Right lobe of liver (tissue), 6 donors: ENCODE results near the gene UCHL3. TPM values are rescaled to one million over a fixed set of nuclear protein-coding genes. Genes with fewer than 3 reads are reported as not detected.
"Not testable (repeated sequence)": the region's sequence is repeated elsewhere in the genome, so short reads cannot be mapped to it uniquely, and the experiment has no call there.

Experiments
- ATAC-seq, 4 donors: fragments of 200-7000 bp; cut with Tn5 transposase; one replicate each; pipeline ENCODE4 v1.9.1; 2020; ENCODE audit warnings: mild to moderate bottlenecking in 4 of 4, moderate library complexity in 4 of 4
- DNase-seq, 3 donors: peaks; one replicate each; pipeline ENCODE4 v3.0.0-alpha.2; 2020
- H3K27ac ChIP-seq, 3 donors: fragments of 200-600 bp; one replicate each; pipeline ENCODE4 v1.8.0; 2022
- H3K27me3 ChIP-seq, 2 donors: fragments of 200-600 bp; one replicate each; pipeline ENCODE4 v1.8.0; 2022
- H3K36me3 ChIP-seq, 4 donors: fragments of 200-600 bp; sonication (generic) in 1 of 4; one replicate each; pipeline versions ENCODE4 v1.5.1 to v1.8.0; 2017 to 2022; ENCODE audit warnings: control low read depth in 1 of 4
- H3K4me1 ChIP-seq, 4 donors: fragments of 200-600 bp; sonication (generic) in 1 of 4; one replicate each; pipeline versions ENCODE4 v1.5.1 to v1.8.0; 2017 to 2022; ENCODE audit warnings: control low read depth in 1 of 4
- H3K4me3 ChIP-seq, 3 donors: fragments of 200-600 bp; one replicate each; pipeline ENCODE4 v1.8.0; 2022
- H3K9me3 ChIP-seq, 4 donors: fragments of 200-600 bp; sonication (generic) in 1 of 4; one replicate each; pipeline versions ENCODE4 v1.5.1 to v1.8.0; 2017 to 2022; ENCODE audit warnings: control low read depth in 1 of 4
- POLR2A ChIP-seq: fragments of 450-650 bp; IDR thresholded peaks from one replicate; pipeline ENCODE4 v1.6.1; 2017; ENCODE audit warnings: antibody characterized with exemption, mild to moderate bottlenecking
- WGBS: methylation state at CpG from one replicate; pipeline ENCODE4 v1.1.6; 2018; ENCODE audit warnings: low coverage, low lambda C conversion rate; ENCODE audit not compliant: insufficient coverage; ENCODE audit errors: missing lambda C conversion rate; 5-methylcytosine and 5-hydroxymethylcytosine counted together
- intact Hi-C, 2 donors: fragments of 100-400 bp; cut with DNase I; formaldehyde crosslinking; loops; one replicate each; pipeline versions ENCODE4 v1.11.2 to v1.14.1; 2022
- total RNA-seq, 6 experiments: library from RNA; depleted of rRNA in 2 of 6; stranded (reverse); fragments of >200 nt in 2 of 6; fragmentation: NEBNext Ultra II Directional in 3 of 6; extraction: Animal tissue kit (Norgen Biotek cat#: 25700) in 3 of 6; gene quantifications; one replicate each; pipeline versions ENCODE4 v1.1.0 to v1.2.4, GENCODE V29; 2016 to 2023
- TF ChIP-seq, protein P1 (sequence below), 4 donors: fragments of 200-600 bp in 3 of 4; fragments of 450-650 bp in 1 of 4; IDR thresholded peaks; one replicate each; pipeline versions ENCODE4 v1.5.1 to v1.8.0; 2016 to 2022; ENCODE audit warnings: antibody characterized with exemption in 4 of 4, mild to moderate bottlenecking in 2 of 4
- donor health status: DM: no; HTN: yes; CAD: no.
- donor health status: DM: no; HTN: no; CAD: no.
- donor health status: DM: no; HTN: no; CAD: no.
- donor health status: DM: no; HTN: yes; CAD: no.
- donor health status: DM: no; HTN: yes; CAD: no.

UCHL3 gene
- total RNA-seq, 6 experiments from 2014 or later = 14.8 to 33.9 (median 21.9) TPM

- no peak for DNase-seq
- Histone ChIP-seq H3K27me3 (no peaks in the 10 kb centered on the region), H3K27ac (no peak overlapping the region), H3K4me3 (no peak overlapping the region), H3K36me3 (no peaks in the 10 kb centered on the region), H3K4me1 (peaks cover 0 to 3% (median 0%) of the 10 kb centered on the region in 4 donors), H3K9me3 (no peaks in the 10 kb centered on the region)
- TF ChIP-seq, protein P1, sequence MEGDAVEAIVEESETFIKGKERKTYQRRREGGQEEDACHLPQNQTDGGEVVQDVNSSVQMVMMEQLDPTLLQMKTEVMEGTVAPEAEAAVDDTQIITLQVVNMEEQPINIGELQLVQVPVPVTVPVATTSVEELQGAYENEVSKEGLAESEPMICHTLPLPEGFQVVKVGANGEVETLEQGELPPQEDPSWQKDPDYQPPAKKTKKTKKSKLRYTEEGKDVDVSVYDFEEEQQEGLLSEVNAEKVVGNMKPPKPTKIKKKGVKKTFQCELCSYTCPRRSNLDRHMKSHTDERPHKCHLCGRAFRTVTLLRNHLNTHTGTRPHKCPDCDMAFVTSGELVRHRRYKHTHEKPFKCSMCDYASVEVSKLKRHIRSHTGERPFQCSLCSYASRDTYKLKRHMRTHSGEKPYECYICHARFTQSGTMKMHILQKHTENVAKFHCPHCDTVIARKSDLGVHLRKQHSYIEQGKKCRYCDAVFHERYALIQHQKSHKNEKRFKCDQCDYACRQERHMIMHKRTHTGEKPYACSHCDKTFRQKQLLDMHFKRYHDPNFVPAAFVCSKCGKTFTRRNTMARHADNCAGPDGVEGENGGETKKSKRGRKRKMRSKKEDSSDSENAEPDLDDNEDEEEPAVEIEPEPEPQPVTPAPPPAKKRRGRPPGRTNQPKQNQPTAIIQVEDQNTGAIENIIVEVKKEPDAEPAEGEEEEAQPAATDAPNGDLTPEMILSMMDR (IDR thresholded peaks at IDR 0.05) = no peak
- TF ChIP-seq POLR2A = no peak
- intact Hi-C loops = loop anchor here in 1 of 2 donors (10.0 kb wide), 1 partner anchor 60 kb away; the partner anchor contains the start of gene TBC1D4
- ATAC-seq = peak in 3 of 4 donors; percentile 15 to 22 (median 19)
- WGBS = 73% methylated on average over 10 of the region's 10 CpGs
Observed at GRCh38 chr13:75544681-75545330, 4.8 kb upstream of the UCHL3 start.

DNA sequence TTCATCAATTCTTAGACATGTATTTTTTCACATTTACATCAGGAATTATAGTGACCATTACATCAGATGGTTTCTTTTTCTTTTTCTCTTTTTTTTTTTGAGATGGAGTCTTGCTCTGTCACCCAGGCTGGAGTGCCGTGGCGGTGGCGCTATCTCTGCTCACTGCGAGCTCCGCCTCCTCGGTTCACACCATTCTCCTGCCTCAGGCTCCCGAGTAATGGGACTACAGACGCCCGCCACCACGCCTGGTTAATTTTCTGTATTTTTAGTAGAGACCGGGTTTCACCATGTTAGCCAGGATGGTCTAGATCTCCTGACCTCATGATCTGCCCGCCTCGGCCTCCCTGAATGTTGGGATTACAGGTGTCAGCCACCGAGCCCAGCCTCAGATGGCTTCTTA is 4.2 kb upstream of the UCHL3 start:
- ATAC-seq, H3K27me3 ChIP-seq, H3K27ac ChIP-seq, H3K4me1 ChIP-seq, H3K4me3 ChIP-seq, H3K36me3 ChIP-seq, DNase-seq, H3K9me3 ChIP-seq: not testable (repeated sequence)
- 50% methylated on average over 2 of the region's 14 CpGs for WGBS
- intact Hi-C loops = loop anchor here in 1 of 2 donors (10.0 kb wide), 1 partner anchor 61 kb away; the partner anchor contains the start of gene TBC1D4

GRCh38 chr13:75547917-75548316 is 1.7 kb upstream of the UCHL3 start:
- Histone ChIP-seq H3K36me3 (no peaks in the 10 kb centered on the region), H3K27me3 (no peaks in the 10 kb centered on the region), H3K4me1 (peaks cover 0 to 11% (median 3%) of the 10 kb centered on the region in 4 donors), H3K4me3 (no peak overlapping the region), H3K9me3 (no peaks in the 10 kb centered on the region), H3K27ac (no peak overlapping the region)
- 56% methylated on average over 2 of the region's 3 CpGs for WGBS
- intact Hi-C loops = loop anchor here in 1 of 2 donors (10.0 kb wide), 1 partner anchor 63 kb away; the partner anchor contains the start of gene TBC1D4
- no peak for DNase-seq
- no peak for ATAC-seq
- TF ChIP-seq, protein P1 (IDR thresholded peaks at IDR 0.05) = no peak
- TF ChIP-seq POLR2A = no peak

GRCh38 chr13:75550159-75550567 is 572 bp downstream of the UCHL3 start:
- H3K4me1 ChIP-seq = peaks cover 0 to 8% (median 3%) of the 10 kb centered on the region in 4 donors
- H3K27me3 ChIP-seq = no peaks in the 10 kb centered on the region
- WGBS = 1% methylated on average over 10 of the region's 10 CpGs
- no peaks in the 10 kb centered on the region for H3K36me3 ChIP-seq
- peak overlapping the region; percentile 80 to 95 (median 93) for H3K4me3 ChIP-seq
- DNase-seq = peak in 1 of 3 donors; percentile 29
- no peak for TF ChIP-seq POLR2A
- TF ChIP-seq, protein P1 (IDR thresholded peaks at IDR 0.05) = no peak
- no peaks in the 10 kb centered on the region for H3K9me3 ChIP-seq
- peak overlapping the region; percentile 79 to 96 (median 95) for H3K27ac ChIP-seq
- ATAC-seq = peak in 1 of 4 donors; percentile 25
- intact Hi-C loops = no loop called here

DNA sequence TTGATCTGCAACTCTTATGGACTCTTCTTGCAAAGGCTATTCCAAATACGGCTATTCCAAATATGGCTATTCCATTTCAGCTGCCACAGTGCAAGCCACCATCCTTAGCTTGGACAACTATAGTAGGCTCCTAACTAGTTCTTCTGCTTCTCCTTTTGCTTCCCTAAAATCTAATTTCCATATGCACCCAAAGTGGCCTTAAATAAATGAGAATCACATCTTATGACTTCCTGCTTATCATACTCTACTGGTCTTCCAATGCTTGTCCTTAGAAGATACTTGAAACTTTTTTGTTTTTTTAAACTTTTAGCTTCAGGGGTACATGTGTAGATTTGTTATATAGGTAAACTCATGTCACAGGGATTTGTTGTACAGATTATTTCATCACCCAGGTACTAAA is 4.9 kb downstream of the UCHL3 start:
- intact Hi-C loops = no loop called here
- ATAC-seq = no peak
- H3K4me3 ChIP-seq = no peak overlapping the region

More for the DNA sequence above, 4.9 kb downstream of the UCHL3 start:
- Histone ChIP-seq H3K9me3 (no peaks in the 10 kb centered on the region), H3K27ac (no peak overlapping the region), H3K4me1 (peaks cover 0 to 8% (median 3%) of the 10 kb centered on the region in 4 donors), H3K27me3 (no peaks in the 10 kb centered on the region), H3K36me3 (no peaks in the 10 kb centered on the region)
- TF ChIP-seq, protein P1 (IDR thresholded peaks at IDR 0.05) = no peak
- no peak for TF ChIP-seq POLR2A
- DNase-seq = no peak
- WGBS = 100% methylated on average over 1 of the region's 1 CpG
